GM06990 (cell line): ENCODE data around the gene TIMM8B.

Experiments
- DNase-seq: peaks from one replicate; pipeline ENCODE4 v3.0.0-alpha.2; 2011; ENCODE audit not compliant: insufficient read length; ENCODE audit errors: extremely low read depth
- H3K27me3 ChIP-seq: replicated peaks from 2 replicates; pipeline ENCODE4 v1.6.0; 2011; ENCODE audit warnings: low read length; ENCODE audit not compliant: control insufficient read depth, insufficient read depth
- H3K36me3 ChIP-seq: 2 replicates; pipeline ENCODE4 v1.5.1; 2011; ENCODE audit warnings: low read length; ENCODE audit not compliant: control insufficient read depth, insufficient read depth
- H3K4me3 ChIP-seq: replicated peaks from 2 replicates; pipeline ENCODE4 v1.5.1; 2011; ENCODE audit warnings: low read depth, mild to moderate bottlenecking, control low read depth, low read length
- TF ChIP-seq, protein P1 (sequence below): IDR thresholded peaks from 2 replicates; pipeline ENCODE4 v1.5.1; 2011; ENCODE audit warnings: low read length, control low read depth, mild to moderate bottlenecking, inconsistent platforms; ENCODE audit not compliant: insufficient read depth, poor library complexity, severe bottlenecking

Gene TIMM8B

DNA sequence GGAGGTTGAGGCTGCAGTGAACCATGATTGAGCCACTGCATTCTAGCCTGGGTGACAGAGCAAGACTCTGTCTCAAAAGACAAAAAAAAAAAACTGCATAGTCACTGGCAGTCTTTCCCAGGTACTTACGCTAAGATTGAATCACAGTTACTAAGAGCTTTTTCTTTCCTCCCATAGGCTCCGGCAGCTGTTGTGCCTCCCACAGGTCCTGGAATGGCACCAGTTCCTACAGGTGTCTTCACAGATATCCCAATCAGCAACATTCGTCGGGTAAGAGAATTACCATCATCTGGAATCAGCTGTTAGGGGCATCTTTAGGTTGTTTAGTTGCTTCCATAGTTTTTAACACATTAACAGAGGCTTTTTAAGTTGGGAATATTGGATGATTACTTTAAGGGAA, 41.6 kb downstream of the TIMM8B start:
- H3K36me3 ChIP-seq, result no peaks in the 10 kb centered on the region; the same call in none of the 2 replicates
- TF ChIP-seq, protein P1, sequence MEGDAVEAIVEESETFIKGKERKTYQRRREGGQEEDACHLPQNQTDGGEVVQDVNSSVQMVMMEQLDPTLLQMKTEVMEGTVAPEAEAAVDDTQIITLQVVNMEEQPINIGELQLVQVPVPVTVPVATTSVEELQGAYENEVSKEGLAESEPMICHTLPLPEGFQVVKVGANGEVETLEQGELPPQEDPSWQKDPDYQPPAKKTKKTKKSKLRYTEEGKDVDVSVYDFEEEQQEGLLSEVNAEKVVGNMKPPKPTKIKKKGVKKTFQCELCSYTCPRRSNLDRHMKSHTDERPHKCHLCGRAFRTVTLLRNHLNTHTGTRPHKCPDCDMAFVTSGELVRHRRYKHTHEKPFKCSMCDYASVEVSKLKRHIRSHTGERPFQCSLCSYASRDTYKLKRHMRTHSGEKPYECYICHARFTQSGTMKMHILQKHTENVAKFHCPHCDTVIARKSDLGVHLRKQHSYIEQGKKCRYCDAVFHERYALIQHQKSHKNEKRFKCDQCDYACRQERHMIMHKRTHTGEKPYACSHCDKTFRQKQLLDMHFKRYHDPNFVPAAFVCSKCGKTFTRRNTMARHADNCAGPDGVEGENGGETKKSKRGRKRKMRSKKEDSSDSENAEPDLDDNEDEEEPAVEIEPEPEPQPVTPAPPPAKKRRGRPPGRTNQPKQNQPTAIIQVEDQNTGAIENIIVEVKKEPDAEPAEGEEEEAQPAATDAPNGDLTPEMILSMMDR, result no peak

DNA sequence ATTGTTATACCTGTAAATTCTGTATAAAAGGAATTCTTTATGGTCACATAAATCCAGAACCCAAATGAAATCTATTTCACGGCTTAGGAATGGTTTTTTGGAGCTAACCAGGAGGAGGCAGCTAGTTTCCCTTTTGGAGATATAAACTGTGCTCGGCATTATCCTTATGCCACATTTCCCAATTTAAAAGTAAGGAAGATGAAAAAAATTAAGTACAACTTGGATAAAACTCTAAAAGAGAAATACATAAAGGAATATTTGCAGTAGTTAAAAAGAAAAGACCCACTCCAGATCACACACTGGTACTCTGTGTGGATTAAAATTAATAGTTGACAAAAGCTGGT, 43.6 kb downstream of the TIMM8B start:
- Histone ChIP-seq H3K27me3 (no peaks in the 10 kb centered on the region), H3K4me3 (no peak overlapping the region), H3K36me3 (no peaks in the 10 kb centered on the region; the same call in none of the 2 replicates)
- no peak for DNase-seq
- TF ChIP-seq, protein P1, result no peak

More for the DNA sequence above, 41.6 kb downstream of the TIMM8B start:
- Histone ChIP-seq H3K27me3 (no peaks in the 10 kb centered on the region), H3K4me3 (no peak overlapping the region)
- no peak for DNase-seq

DNA sequence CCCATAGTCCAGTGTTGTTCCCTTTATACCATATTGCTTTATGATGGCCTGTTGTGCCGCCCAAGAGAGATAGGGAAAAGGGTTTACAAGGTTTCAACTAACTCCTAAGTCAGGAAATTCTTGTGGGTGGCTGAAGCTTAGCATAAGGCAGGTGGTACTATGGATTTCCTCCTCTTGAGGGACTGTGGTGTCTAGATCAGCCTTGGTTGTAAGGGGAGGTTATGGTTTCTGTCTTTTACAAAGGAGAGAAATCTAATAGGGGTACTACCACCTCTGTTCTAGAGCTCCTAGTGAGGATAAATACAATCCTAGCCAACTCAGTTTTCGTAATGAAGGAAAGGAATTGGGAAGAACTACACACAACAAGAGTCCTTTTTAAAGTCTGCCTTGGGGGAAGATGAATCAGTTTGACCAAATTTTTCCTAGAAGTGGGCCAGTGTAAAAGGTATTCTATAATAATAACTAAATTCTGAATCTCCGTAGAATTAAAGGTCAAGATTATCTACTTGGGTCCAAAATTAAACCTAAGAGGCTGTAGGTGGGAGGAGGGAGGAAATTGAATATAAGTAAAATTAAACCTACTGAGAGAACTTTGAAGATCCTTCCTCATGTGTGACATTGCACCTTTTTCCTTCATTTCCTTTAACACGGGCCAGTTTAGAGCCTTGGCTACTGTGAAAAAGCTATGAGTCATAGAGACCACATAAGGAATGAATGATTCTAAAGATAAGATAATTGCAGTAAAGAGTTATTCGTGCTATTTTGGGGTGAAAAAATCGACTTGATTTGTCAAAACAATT, 44.2 kb downstream of the TIMM8B start:
- DNase-seq, result no peak
- Histone ChIP-seq H3K4me3 (no peak overlapping the region), H3K27me3 (no peaks in the 10 kb centered on the region), H3K36me3 (no peaks in the 10 kb centered on the region; the same call in none of the 2 replicates)
- TF ChIP-seq, protein P1, result no peak

DNA sequence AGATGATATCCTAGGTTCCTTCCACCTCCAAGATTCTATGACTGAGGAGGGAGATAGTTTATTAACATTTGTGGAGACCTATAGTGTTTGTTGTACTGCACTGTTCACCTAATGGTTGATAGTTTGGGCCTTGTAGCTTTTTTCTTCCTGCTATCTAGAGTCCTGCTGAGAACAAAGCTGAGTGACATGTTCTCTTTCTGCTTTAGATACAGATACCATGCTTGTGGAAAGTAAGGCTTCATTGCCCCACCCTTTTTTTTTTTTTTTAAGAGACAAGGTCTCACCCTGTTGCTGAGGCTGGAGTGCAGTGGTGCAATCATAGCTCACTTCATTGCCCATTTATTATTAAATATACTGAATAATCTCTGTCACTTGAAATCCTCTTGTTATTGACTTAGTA, 49.0 kb downstream of the TIMM8B start:
- Histone ChIP-seq H3K36me3 (peaks cover 6% of the 10 kb centered on the region), H3K4me3 (no peak overlapping the region), H3K27me3 (no peaks in the 10 kb centered on the region)
- TF ChIP-seq, protein P1, result no peak
- no peak for DNase-seq
